22Rv1 (cell line): ENCODE data around the gene TAPBPL.

Source experiments
- ZFX ChIP-seq: fragments of 450-650 bp; IDR thresholded peaks from 2 replicates; pipeline ENCODE4 v1.6.1; 2017; ENCODE audit warnings: antibody characterized with exemption, borderline replicate concordance
- TF ChIP-seq, protein P1 (sequence below): fragments of 450-650 bp; IDR thresholded peaks from 2 replicates; pipeline ENCODE4 v1.5.1; 2017; ENCODE audit warnings: mild to moderate bottlenecking

DNA sequence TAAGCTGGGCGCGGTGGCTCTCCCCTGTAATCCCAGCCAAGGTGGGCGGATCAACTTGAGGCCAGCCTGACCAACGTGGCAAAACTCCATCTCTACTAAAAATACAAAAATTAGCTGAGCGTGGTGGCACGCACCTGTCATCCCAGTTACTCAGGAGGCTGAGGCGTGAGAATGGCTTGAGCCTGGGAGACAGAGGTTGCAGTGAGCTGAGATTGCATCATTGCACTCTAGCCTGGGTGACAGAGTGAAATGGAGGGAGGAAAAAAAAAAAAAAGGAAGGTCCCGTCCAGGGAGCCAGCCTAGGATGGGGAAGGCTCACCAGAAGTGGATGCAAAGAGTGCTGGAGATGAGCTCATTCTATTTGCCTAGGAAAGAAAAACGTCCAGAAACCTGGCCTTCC lies 9.0 kb upstream of the TAPBPL start:
- TF ChIP-seq, protein P1, sequence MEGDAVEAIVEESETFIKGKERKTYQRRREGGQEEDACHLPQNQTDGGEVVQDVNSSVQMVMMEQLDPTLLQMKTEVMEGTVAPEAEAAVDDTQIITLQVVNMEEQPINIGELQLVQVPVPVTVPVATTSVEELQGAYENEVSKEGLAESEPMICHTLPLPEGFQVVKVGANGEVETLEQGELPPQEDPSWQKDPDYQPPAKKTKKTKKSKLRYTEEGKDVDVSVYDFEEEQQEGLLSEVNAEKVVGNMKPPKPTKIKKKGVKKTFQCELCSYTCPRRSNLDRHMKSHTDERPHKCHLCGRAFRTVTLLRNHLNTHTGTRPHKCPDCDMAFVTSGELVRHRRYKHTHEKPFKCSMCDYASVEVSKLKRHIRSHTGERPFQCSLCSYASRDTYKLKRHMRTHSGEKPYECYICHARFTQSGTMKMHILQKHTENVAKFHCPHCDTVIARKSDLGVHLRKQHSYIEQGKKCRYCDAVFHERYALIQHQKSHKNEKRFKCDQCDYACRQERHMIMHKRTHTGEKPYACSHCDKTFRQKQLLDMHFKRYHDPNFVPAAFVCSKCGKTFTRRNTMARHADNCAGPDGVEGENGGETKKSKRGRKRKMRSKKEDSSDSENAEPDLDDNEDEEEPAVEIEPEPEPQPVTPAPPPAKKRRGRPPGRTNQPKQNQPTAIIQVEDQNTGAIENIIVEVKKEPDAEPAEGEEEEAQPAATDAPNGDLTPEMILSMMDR: no peak
- no peak for TF ChIP-seq ZFX
